Glutamatergic neuron (in vitro differentiated cells): Measurements from ENCODE around the gene FBXW12. TPM values are rescaled to one million over a fixed set of nuclear protein-coding genes. Genes with fewer than 3 reads are reported as not detected.

Experiments
- DNase-seq: peaks from one replicate; pipeline ENCODE4 v3.0.0; 2022
- H3K27ac Mint-ChIP-seq: one replicate; pipeline ENCODE4 v1.8.0; 2020; ENCODE audit warnings: mild to moderate bottlenecking, mixed read lengths, inconsistent platforms; ENCODE audit not compliant: unreplicated experiment
- H3K27me3 Mint-ChIP-seq: one replicate; pipeline ENCODE4 v1.8.0; 2020; ENCODE audit warnings: mild to moderate bottlenecking, moderate library complexity, mixed read lengths, inconsistent platforms; ENCODE audit not compliant: unreplicated experiment
- H3K36me3 Mint-ChIP-seq: one replicate; pipeline ENCODE4 v1.8.0; 2020; ENCODE audit warnings: mild to moderate bottlenecking, mixed read lengths, inconsistent platforms; ENCODE audit not compliant: unreplicated experiment
- H3K4me1 Mint-ChIP-seq: one replicate; pipeline ENCODE4 v1.8.0; 2020; ENCODE audit warnings: mild to moderate bottlenecking, low read depth, mixed read lengths, inconsistent platforms; ENCODE audit not compliant: unreplicated experiment
- H3K4me3 Mint-ChIP-seq: one replicate; pipeline ENCODE4 v1.8.0; 2020; ENCODE audit warnings: mild to moderate bottlenecking, mixed read lengths, inconsistent platforms; ENCODE audit not compliant: unreplicated experiment
- H3K9me3 Mint-ChIP-seq: one replicate; pipeline ENCODE4 v1.8.0; 2020; ENCODE audit warnings: mild to moderate bottlenecking, moderate library complexity, mixed read lengths, inconsistent platforms; ENCODE audit not compliant: unreplicated experiment
- CTCF ChIP-seq: fragments of 200-600 bp; sonication (generic); IDR thresholded peaks from one replicate; pipeline ENCODE4 v1.5.0; 2021; ENCODE audit not compliant: partially characterized antibody, unreplicated experiment
- total RNA-seq: library from RNA; stranded (reverse); fragmentation: NEBNext Ultra II Directional; extraction: Animal tissue kit (Norgen Biotek cat#: 25700); gene quantifications from one replicate; pipeline ENCODE4 v1.2.1, GENCODE V29; 2021; ENCODE audit not compliant: unreplicated experiment

The FBXW12 gene
- total RNA-seq, 1 donor from 2014 or later, result 0.66 TPM

GRCh38 chr3:48405971-48406370 is 34.0 kb downstream of the FBXW12 start:
- no peak overlapping the region for H3K4me3 Mint-ChIP-seq
- no peaks in the 10 kb centered on the region for H3K4me1 Mint-ChIP-seq
- H3K27ac Mint-ChIP-seq, result no peak overlapping the region
- no peak for TF ChIP-seq CTCF
- peaks cover 6% of the 10 kb centered on the region for H3K27me3 Mint-ChIP-seq
- peaks cover 5% of the 10 kb centered on the region for H3K9me3 Mint-ChIP-seq
- H3K36me3 Mint-ChIP-seq, result no peaks in the 10 kb centered on the region
- DNase-seq, result peak; percentile 1

GRCh38 chr3:48406443-48407431 is 34.7 kb downstream of the FBXW12 start:
- no peak for TF ChIP-seq CTCF
- no peak overlapping the region for H3K27ac Mint-ChIP-seq
- H3K9me3 Mint-ChIP-seq, result peaks cover 4% of the 10 kb centered on the region
- DNase-seq, result peak; percentile 7
- no peaks in the 10 kb centered on the region for H3K36me3 Mint-ChIP-seq
- H3K27me3 Mint-ChIP-seq, result peaks cover 6% of the 10 kb centered on the region
- no peak overlapping the region for H3K4me3 Mint-ChIP-seq
- no peaks in the 10 kb centered on the region for H3K4me1 Mint-ChIP-seq

- H3K4me3 Mint-ChIP-seq, result no peak overlapping the region
- H3K36me3 Mint-ChIP-seq, result no peaks in the 10 kb centered on the region
- peak; percentile 5 for DNase-seq
- H3K27me3 Mint-ChIP-seq, result peaks cover 6% of the 10 kb centered on the region
- no peak overlapping the region for H3K27ac Mint-ChIP-seq
- no peaks in the 10 kb centered on the region for H3K4me1 Mint-ChIP-seq
- H3K9me3 Mint-ChIP-seq, result peaks cover 4% of the 10 kb centered on the region
- TF ChIP-seq CTCF, result no peak
These were observed 35.6 kb downstream of the FBXW12 start for GRCh38 chr3:48407542-48408099.

- Mint-ChIP-seq H3K9me3 (peaks cover 5% of the 10 kb centered on the region), H3K4me3 (no peak overlapping the region), H3K36me3 (no peaks in the 10 kb centered on the region), H3K27ac (no peak overlapping the region), H3K4me1 (no peaks in the 10 kb centered on the region), H3K27me3 (peaks cover 6% of the 10 kb centered on the region)
- TF ChIP-seq CTCF, result no peak
- DNase-seq, result peak; percentile 9
These were observed 36.8 kb downstream of the FBXW12 start for GRCh38 chr3:48408823-48409281.
